HG03342 (cell line): ENCODE measurements around the gene TCF7.

Source experiments
- ATAC-seq: cut with Tn5 transposase; IDR thresholded peaks from one replicate; pipeline ENCODE4 v1.9.1; 2021; ENCODE audit warnings: mild to moderate bottlenecking, moderate library complexity; ENCODE audit not compliant: unreplicated experiment

Gene TCF7

GRCh38 chr5:134174841-134175839 lies 60.7 kb downstream of the TCF7 start:
- no peak for ATAC-seq

DNA sequence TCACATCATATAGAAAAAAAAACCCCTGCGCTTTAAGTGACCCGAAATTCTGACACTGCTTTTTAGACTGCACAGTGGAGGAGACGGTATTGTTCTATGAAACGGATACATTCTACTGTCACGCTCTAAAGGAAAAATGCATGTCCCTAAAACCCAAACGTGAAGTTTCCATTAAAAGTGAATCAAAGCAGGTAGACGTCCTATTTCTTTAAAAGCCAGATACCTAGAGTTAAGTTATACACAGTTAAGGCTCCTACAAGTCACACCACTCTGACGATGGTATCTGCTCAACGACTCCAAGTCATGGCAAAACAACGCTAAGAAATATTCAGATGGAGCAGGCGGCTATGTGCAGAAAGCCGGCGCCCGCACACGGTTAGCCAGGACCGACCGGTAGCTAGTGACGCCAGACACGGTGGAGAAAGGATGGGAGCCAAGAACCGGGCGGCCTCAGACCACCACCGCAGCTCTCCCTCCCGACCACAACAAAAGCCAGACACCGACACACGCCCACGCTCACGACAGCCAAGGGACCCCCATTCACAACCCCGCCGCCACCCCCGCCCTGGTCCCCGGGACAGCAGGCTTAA lies 61.5 kb downstream of the TCF7 start:
- ATAC-seq: no peak

- peak; percentile 80 for ATAC-seq
Measured at GRCh38 chr5:134176511-134177368, 62.3 kb downstream of the TCF7 start, which contains the start of gene SKP1. SKP1 (minus strand) TSS chr5:134176950; CDS start chr5:134174022, 2,928 bp downstream.

DNA sequence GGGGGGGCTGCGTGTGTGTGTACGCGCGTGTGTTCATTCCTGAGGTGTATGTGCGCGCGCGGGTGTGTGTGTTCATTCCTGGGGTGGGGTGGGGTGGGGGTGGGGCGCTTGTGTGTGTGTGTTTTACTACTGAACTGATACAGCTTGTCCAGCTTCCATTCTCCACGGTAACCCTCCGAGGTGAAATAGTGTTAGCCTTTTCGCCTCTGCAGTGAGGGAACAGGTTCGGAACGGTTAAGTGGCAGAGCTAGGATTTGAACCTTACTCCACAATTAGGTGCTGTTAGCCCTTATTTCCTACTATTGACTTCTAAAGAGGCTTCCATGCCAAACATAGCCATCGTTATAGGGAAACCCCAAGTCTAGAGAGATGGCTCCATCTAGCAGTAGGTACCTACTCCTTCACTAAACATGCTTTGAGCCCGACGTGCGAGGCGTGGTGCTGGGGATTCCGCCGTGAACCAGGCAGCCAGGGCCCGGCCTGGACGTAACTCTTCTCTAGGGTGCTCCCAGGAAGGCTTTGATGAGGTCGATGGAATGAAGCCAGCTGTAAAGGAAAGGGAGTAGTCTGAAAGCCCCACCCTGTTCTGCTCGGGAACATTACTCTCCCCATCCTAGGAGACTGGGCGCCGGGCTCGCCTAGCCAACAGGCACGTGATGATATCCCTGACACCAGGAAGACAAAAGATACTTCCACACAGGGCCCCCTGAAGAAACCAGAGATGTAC lies 63.1 kb downstream of the TCF7 start:
- ATAC-seq: no peak

GRCh38 chr5:134178096-134178419 lies 63.6 kb downstream of the TCF7 start:
- no peak for ATAC-seq

DNA sequence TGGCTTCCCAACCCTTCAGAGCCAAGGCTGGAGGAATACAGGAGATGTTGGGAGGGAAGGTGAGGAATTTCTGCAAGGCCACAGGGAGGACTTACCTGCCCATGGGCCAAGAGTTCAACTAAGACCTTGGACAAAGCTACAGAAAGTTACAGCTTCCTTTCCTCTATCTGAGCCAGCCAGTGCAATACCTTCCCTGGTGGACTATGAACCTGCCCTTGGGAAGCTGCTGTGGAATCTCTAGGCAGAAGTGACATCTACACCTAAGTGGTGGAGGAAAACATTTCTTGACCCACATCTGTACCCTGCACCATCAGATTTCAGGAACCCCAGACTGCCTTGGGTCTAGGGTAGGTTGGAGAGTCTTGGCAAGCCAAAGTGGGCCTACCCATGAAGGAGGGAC lies 69.0 kb downstream of the TCF7 start:
- no peak for ATAC-seq

GRCh38 chr5:134184155-134185135 lies 70.0 kb downstream of the TCF7 start:
- peak; percentile 93 for ATAC-seq

DNA sequence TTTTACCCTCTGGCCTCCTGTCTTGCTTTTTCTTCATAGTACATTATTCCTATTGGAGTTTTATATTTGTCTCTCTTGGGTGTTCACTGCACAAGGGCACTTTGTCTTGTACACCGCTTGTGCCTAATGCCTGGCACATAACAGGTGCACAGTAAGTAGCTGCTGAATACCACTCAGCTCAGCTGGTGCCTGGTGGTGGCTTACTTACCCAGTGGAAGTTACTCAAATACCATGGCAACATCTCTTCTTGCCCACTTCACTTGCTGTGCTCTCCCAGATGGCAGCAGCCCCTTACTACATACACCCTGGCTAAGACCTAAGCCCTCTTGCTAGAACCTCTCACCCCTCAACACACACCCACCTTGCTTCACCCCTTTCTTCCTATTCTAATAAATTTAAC lies 73.6 kb downstream of the TCF7 start:
- no peak for ATAC-seq

DNA sequence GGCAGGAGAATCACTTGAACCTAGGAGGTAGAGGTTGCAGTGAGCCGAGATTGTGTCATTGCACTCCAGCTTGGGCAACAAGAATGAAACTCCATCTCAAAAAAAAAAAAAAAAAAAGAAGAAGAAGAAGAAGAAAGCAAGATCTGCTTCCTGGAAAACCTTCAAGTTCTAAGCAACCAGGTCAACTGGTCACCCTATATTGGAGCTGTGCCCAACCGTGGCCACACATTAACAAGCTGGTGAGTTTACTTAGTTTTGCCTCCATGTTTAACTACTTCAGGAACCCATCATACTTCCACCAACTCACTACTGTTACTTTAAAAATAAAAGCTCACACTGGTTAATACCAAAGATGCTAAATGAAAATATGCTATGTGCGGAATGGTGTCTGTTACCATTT lies 74.5 kb downstream of the TCF7 start:
- ATAC-seq: no peak

GRCh38 chr5:134195666-134196065 lies 81.2 kb downstream of the TCF7 start:
- no peak for ATAC-seq
